Measurements from ENCODE around the gene SUB1.

DNA sequence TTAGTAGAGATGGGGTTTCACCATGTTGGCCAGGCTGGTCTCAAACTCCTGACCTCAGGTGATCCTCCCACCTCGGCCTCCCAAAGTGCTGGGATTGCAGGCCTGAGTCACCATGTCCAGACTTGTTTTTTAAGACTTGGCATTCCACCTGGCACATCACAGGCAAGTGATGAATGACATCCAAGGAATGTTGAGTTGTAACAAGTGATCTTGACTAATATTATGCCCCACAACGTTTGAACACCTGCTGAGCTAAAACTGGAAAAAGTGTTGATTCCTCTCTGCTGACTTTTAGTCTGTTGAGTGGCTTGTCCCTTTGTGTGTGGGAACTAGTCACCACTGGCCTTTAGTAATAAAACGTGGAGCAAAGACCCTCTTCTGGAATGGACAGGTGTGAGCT is 54.6 kb downstream of the SUB1 start:
- TF ChIP-seq, protein P1, sequence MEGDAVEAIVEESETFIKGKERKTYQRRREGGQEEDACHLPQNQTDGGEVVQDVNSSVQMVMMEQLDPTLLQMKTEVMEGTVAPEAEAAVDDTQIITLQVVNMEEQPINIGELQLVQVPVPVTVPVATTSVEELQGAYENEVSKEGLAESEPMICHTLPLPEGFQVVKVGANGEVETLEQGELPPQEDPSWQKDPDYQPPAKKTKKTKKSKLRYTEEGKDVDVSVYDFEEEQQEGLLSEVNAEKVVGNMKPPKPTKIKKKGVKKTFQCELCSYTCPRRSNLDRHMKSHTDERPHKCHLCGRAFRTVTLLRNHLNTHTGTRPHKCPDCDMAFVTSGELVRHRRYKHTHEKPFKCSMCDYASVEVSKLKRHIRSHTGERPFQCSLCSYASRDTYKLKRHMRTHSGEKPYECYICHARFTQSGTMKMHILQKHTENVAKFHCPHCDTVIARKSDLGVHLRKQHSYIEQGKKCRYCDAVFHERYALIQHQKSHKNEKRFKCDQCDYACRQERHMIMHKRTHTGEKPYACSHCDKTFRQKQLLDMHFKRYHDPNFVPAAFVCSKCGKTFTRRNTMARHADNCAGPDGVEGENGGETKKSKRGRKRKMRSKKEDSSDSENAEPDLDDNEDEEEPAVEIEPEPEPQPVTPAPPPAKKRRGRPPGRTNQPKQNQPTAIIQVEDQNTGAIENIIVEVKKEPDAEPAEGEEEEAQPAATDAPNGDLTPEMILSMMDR (IDR thresholded peaks at IDR 0.05): no peak
- no peak for TF ChIP-seq POLR2A (IDR thresholded peaks at IDR 0.05)
